DMS 273 (cell line): Measurements from ENCODE around the gene GTPBP1.

ENCODE experiments used
- DNase-seq: peaks from one replicate; lab custom pipeline; 2025; ENCODE audit not compliant: unreplicated experiment; lab: John Stamatoyannopoulos, UW

Gene GTPBP1

GRCh38 chr22:38700789-38701628 lies 4.7 kb upstream of the GTPBP1 start, which contains the start of gene JOSD1:
Gene JOSD1, minus strand, starts transcription at chr22:38700943. Its CDS starts 956 bp downstream, at chr22:38699987.
- DNase-seq = peak; percentile 97

GRCh38 chr22:38704654-38705234 lies 1.0 kb upstream of the GTPBP1 start:
- DNase-seq = no peak

- peak; percentile 57 for DNase-seq
These were observed 557 bp downstream of the GTPBP1 start for GRCh38 chr22:38706101-38706900.

GRCh38 chr22:38706901-38707195 lies 1.1 kb downstream of the GTPBP1 start:
- no peak for DNase-seq

GRCh38 chr22:38707346-38707745 lies 1.6 kb downstream of the GTPBP1 start:
- DNase-seq = no peak

- no peak for DNase-seq
These were observed 2.2 kb downstream of the GTPBP1 start for GRCh38 chr22:38707984-38708383.

GRCh38 chr22:38709306-38709705 lies 3.6 kb downstream of the GTPBP1 start:
- DNase-seq = no peak

GRCh38 chr22:38710351-38710750 lies 4.6 kb downstream of the GTPBP1 start:
- no peak for DNase-seq

- DNase-seq = no peak
These were observed 5.1 kb downstream of the GTPBP1 start for GRCh38 chr22:38710866-38711265.

- no peak for DNase-seq
These were observed 6.9 kb downstream of the GTPBP1 start for GRCh38 chr22:38712486-38713207.

GRCh38 chr22:38713921-38714320 lies 8.2 kb downstream of the GTPBP1 start:
- no peak for DNase-seq

GRCh38 chr22:38715176-38715764 lies 9.5 kb downstream of the GTPBP1 start:
- no peak for DNase-seq

- no peak for DNase-seq
These were observed 10.1 kb downstream of the GTPBP1 start for GRCh38 chr22:38715852-38716251.

- no peak for DNase-seq
These were observed 10.5 kb downstream of the GTPBP1 start for GRCh38 chr22:38716271-38716670.

GRCh38 chr22:38716826-38717225 lies 11.1 kb downstream of the GTPBP1 start:
- DNase-seq = no peak

- no peak for DNase-seq
These were observed 11.5 kb downstream of the GTPBP1 start for GRCh38 chr22:38717244-38717643.

- peak; percentile 80 for DNase-seq
These were observed 12.7 kb downstream of the GTPBP1 start for GRCh38 chr22:38718414-38718813.

- DNase-seq = no peak
These were observed 13.5 kb downstream of the GTPBP1 start for GRCh38 chr22:38719196-38719595.

- DNase-seq = no peak
These were observed 14.6 kb downstream of the GTPBP1 start for GRCh38 chr22:38720350-38720749.

- no peak for DNase-seq
These were observed 15.8 kb downstream of the GTPBP1 start for GRCh38 chr22:38721551-38721950.

- DNase-seq = no peak
These were observed 18.4 kb downstream of the GTPBP1 start for GRCh38 chr22:38724176-38724575.
